ENCODE results near the gene PLD1.

The PLD1 gene

GRCh38 chr3:171743327-171744157 is 66.7 kb downstream of the PLD1 start:
- DNase-seq = no peak

- peak; percentile 44 for DNase-seq
These were observed 68.9 kb downstream of the PLD1 start for GRCh38 chr3:171741377-171741776.

GRCh38 chr3:171736556-171736955 is 73.7 kb downstream of the PLD1 start:
- no peak for DNase-seq

- no peak for DNase-seq
These were observed 76.7 kb downstream of the PLD1 start for GRCh38 chr3:171733561-171733960.

- DNase-seq = no peak
These were observed 77.5 kb downstream of the PLD1 start for GRCh38 chr3:171732756-171733155.

GRCh38 chr3:171731691-171732090 is 78.6 kb downstream of the PLD1 start:
- no peak for DNase-seq

- DNase-seq = no peak
These were observed 80.6 kb downstream of the PLD1 start for GRCh38 chr3:171729452-171730334.

GRCh38 chr3:171727288-171727687 is 83.0 kb downstream of the PLD1 start:
- no peak for DNase-seq

- no peak for DNase-seq
These were observed 91.6 kb downstream of the PLD1 start for GRCh38 chr3:171718493-171719185.

GRCh38 chr3:171715155-171715554 is 95.1 kb downstream of the PLD1 start:
- no peak for DNase-seq

- no peak for DNase-seq
These were observed 97.9 kb downstream of the PLD1 start for GRCh38 chr3:171712171-171712938.

GRCh38 chr3:171711461-171712170 is 98.7 kb downstream of the PLD1 start:
- no peak for DNase-seq

GRCh38 chr3:171710359-171710758 is 99.9 kb downstream of the PLD1 start:
- no peak for DNase-seq

GRCh38 chr3:171704814-171705213 is 105.5 kb downstream of the PLD1 start:
- DNase-seq = no peak

- no peak for DNase-seq
These were observed 106.3 kb downstream of the PLD1 start for GRCh38 chr3:171704002-171704401.

GRCh38 chr3:171703144-171703543 is 107.1 kb downstream of the PLD1 start:
- DNase-seq = no peak

GRCh38 chr3:171700653-171701052 is 109.6 kb downstream of the PLD1 start:
- DNase-seq = no peak

GRCh38 chr3:171700157-171700556 is 110.1 kb downstream of the PLD1 start:
- no peak for DNase-seq

GRCh38 chr3:171699601-171700000 is 110.7 kb downstream of the PLD1 start:
- DNase-seq = no peak

GRCh38 chr3:171696805-171697204 is 113.5 kb downstream of the PLD1 start:
- DNase-seq = no peak

GRCh38 chr3:171695426-171695825 is 114.9 kb downstream of the PLD1 start:
- DNase-seq = no peak

- DNase-seq = no peak
These were observed 115.4 kb downstream of the PLD1 start for GRCh38 chr3:171694888-171695287.

All from NCI-H1092 (cell line).